ENCODE measurements around the gene OSMR. TPM values are rescaled to one million over a fixed set of nuclear protein-coding genes. Genes with fewer than 3 reads are reported as not detected.

The OSMR gene
- total and polyA plus RNA-seq, 9 donors: 4.4 to 8.6 (median 6.0) TPM

GRCh38 chr5:38922199-38922598 lies 76.4 kb downstream of the OSMR start:
- H3K36me3 ChIP-seq (ENCODE audit: control insufficient read depth, insufficient read depth, low read length): peaks cover 9% of the 10 kb centered on the region
- H3K27ac ChIP-seq (ENCODE audit: low read length): no peak overlapping the region
- WGBS (ENCODE audit: insufficient coverage): 20% methylated on average over 1 of the region's 1 CpG
- H3K9me3 ChIP-seq (replicated peaks; ENCODE audit: control insufficient read depth, low read depth, low read length): no peaks in the 10 kb centered on the region
- H3K4me3 ChIP-seq (ENCODE audit: low read length): no peak overlapping the region
- DNase-seq: peak; percentile 22
- no peaks in the 10 kb centered on the region for H3K4me1 ChIP-seq (ENCODE audit: control insufficient read depth, insufficient read depth, low read length)
- H3K27me3 ChIP-seq (ENCODE audit: control insufficient read depth, insufficient read depth, low read length): no peaks in the 10 kb centered on the region

DNA sequence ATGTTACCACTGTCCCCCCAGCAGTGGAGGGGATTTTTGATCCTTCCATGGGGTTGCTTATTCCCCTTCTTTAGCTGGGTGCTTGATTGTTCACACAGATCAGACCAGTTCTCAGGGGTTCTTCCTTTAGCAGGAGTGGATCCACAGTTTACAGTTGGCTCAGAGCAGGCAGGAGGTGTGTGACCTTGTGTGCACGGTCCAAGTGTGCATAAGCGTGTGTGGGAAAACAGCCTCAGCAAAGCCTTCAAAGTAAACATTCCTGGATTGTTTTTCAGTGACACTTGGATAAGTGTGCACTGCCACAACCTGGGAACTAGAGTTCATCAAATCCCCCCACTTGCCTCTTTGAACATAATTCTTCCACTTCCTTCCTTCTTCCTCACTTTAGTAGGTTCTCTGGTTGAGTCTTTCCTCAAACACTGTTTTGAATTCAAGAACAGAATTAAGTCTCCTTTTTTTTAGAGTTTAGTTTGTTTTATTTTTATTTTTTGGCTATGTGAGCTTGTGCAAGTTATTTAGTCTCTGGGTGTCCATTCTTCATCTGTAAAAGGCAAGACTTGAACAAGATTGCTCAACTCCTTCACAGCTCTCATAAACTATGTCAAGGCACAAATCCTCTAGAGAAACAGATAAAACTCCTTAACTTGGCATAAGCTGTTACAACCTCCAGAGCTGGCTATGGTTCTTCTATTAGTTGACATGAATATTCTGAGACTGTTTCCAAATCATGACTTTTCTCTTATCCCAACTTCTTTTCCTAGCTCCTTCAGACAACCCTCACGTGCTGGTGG lies 78.0 kb downstream of the OSMR start:
- 72% methylated on average over 3 of the region's 3 CpGs for WGBS (ENCODE audit: insufficient coverage)
- Histone ChIP-seq H3K4me1 (ENCODE audit: control insufficient read depth, insufficient read depth, low read length) (no peaks in the 10 kb centered on the region), H3K4me3 (ENCODE audit: low read length) (no peak overlapping the region), H3K36me3 (ENCODE audit: control insufficient read depth, insufficient read depth, low read length) (peaks cover 5% of the 10 kb centered on the region), H3K27ac (ENCODE audit: low read length) (no peak overlapping the region), H3K27me3 (ENCODE audit: control insufficient read depth, insufficient read depth, low read length) (no peaks in the 10 kb centered on the region), H3K9me3 (replicated peaks; ENCODE audit: control insufficient read depth, low read depth, low read length) (no peaks in the 10 kb centered on the region)
- DNase-seq: peak; percentile 14

GRCh38 chr5:38925154-38925925 lies 79.5 kb downstream of the OSMR start:
- H3K4me1 ChIP-seq (ENCODE audit: control insufficient read depth, insufficient read depth, low read length): no peaks in the 10 kb centered on the region
- H3K4me3 ChIP-seq (ENCODE audit: low read length): no peak overlapping the region
- H3K27ac ChIP-seq (ENCODE audit: low read length): peak overlapping the region; percentile 26
- no peaks in the 10 kb centered on the region for H3K27me3 ChIP-seq (ENCODE audit: control insufficient read depth, insufficient read depth, low read length)
- H3K9me3 ChIP-seq (replicated peaks; ENCODE audit: control insufficient read depth, low read depth, low read length): no peaks in the 10 kb centered on the region
- peak; percentile 35 for DNase-seq
- 0% methylated on average over 1 of the region's 6 CpGs for WGBS (ENCODE audit: insufficient coverage)
- peaks cover 5% of the 10 kb centered on the region for H3K36me3 ChIP-seq (ENCODE audit: control insufficient read depth, insufficient read depth, low read length)

GRCh38 chr5:38926121-38926520 lies 80.3 kb downstream of the OSMR start:
- Histone ChIP-seq H3K27ac (ENCODE audit: low read length) (no peak overlapping the region), H3K4me1 (ENCODE audit: control insufficient read depth, insufficient read depth, low read length) (no peaks in the 10 kb centered on the region), H3K4me3 (ENCODE audit: low read length) (no peak overlapping the region), H3K27me3 (ENCODE audit: control insufficient read depth, insufficient read depth, low read length) (no peaks in the 10 kb centered on the region), H3K9me3 (replicated peaks; ENCODE audit: control insufficient read depth, low read depth, low read length) (no peaks in the 10 kb centered on the region), H3K36me3 (ENCODE audit: control insufficient read depth, insufficient read depth, low read length) (peaks cover 5% of the 10 kb centered on the region)
- DNase-seq: no peak
- WGBS (ENCODE audit: insufficient coverage): no CpG with 5 or more reads among the region's 3 CpGs

- Histone ChIP-seq H3K27me3 (ENCODE audit: control insufficient read depth, insufficient read depth, low read length) (no peaks in the 10 kb centered on the region), H3K27ac (ENCODE audit: low read length) (no peak overlapping the region), H3K4me1 (ENCODE audit: control insufficient read depth, insufficient read depth, low read length) (no peaks in the 10 kb centered on the region), H3K9me3 (replicated peaks; ENCODE audit: control insufficient read depth, low read depth, low read length) (no peaks in the 10 kb centered on the region), H3K36me3 (ENCODE audit: control insufficient read depth, insufficient read depth, low read length) (peaks cover 5% of the 10 kb centered on the region), H3K4me3 (ENCODE audit: low read length) (no peak overlapping the region)
- no peak for DNase-seq
- WGBS (ENCODE audit: insufficient coverage): no CpG with 5 or more reads among the region's 2 CpGs
Observed at GRCh38 chr5:38927470-38927869, 81.7 kb downstream of the OSMR start.

DNA sequence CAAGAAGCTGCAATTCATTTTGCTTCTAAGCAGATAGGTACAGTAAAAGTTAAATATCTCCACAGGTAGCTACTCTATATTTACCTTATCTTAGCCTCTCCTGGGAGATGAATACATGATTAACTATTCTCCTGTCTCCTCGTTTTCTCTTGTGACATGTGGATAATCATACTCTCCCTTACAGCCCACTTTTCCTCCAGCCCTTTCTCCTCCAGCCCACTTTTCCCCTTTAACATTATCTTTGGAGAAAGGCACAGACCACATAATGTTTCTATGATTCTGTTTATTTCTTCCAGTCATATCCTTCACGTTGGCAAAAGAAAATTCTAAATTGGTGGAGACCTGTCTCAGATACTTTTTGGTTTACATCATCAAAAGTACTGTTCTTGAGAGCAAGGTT lies 84.0 kb downstream of the OSMR start:
- peaks cover 7% of the 10 kb centered on the region for H3K36me3 ChIP-seq (ENCODE audit: control insufficient read depth, insufficient read depth, low read length)
- DNase-seq: no peak
- H3K9me3 ChIP-seq (replicated peaks; ENCODE audit: control insufficient read depth, low read depth, low read length): no peaks in the 10 kb centered on the region
- no peaks in the 10 kb centered on the region for H3K4me1 ChIP-seq (ENCODE audit: control insufficient read depth, insufficient read depth, low read length)
- H3K4me3 ChIP-seq (ENCODE audit: low read length): no peak overlapping the region
- WGBS (ENCODE audit: insufficient coverage): 83% methylated on average over 1 of the region's 2 CpGs
- no peak overlapping the region for H3K27ac ChIP-seq (ENCODE audit: low read length)
- no peaks in the 10 kb centered on the region for H3K27me3 ChIP-seq (ENCODE audit: control insufficient read depth, insufficient read depth, low read length)

GRCh38 chr5:38931731-38932130 lies 85.9 kb downstream of the OSMR start:
- Histone ChIP-seq H3K4me3 (ENCODE audit: low read length) (no peak overlapping the region), H3K4me1 (ENCODE audit: control insufficient read depth, insufficient read depth, low read length) (no peaks in the 10 kb centered on the region), H3K27ac (ENCODE audit: low read length) (no peak overlapping the region), H3K36me3 (ENCODE audit: control insufficient read depth, insufficient read depth, low read length) (peaks cover 4% of the 10 kb centered on the region), H3K27me3 (ENCODE audit: control insufficient read depth, insufficient read depth, low read length) (no peaks in the 10 kb centered on the region), H3K9me3 (replicated peaks; ENCODE audit: control insufficient read depth, low read depth, low read length) (no peaks in the 10 kb centered on the region)
- WGBS (ENCODE audit: insufficient coverage): 100% methylated on average over 1 of the region's 4 CpGs
- DNase-seq: no peak

DNA sequence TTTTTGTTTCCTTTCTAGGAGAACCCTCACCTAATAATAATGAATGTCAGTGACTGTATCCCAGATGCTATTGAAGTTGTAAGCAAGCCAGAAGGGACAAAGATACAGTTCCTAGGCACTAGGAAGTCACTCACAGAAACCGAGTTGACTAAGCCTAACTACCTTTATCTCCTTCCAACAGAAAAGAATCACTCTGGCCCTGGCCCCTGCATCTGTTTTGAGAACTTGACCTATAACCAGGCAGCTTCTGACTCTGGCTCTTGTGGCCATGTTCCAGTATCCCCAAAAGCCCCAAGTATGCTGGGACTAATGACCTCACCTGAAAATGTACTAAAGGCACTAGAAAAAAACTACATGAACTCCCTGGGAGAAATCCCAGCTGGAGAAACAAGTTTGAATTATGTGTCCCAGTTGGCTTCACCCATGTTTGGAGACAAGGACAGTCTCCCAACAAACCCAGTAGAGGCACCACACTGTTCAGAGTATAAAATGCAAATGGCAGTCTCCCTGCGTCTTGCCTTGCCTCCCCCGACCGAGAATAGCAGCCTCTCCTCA lies 87.1 kb downstream of the OSMR start:
- H3K4me1 ChIP-seq (ENCODE audit: control insufficient read depth, insufficient read depth, low read length): no peaks in the 10 kb centered on the region
- no peaks in the 10 kb centered on the region for H3K27me3 ChIP-seq (ENCODE audit: control insufficient read depth, insufficient read depth, low read length)
- peaks cover 4% of the 10 kb centered on the region for H3K36me3 ChIP-seq (ENCODE audit: control insufficient read depth, insufficient read depth, low read length)
- H3K9me3 ChIP-seq (replicated peaks; ENCODE audit: control insufficient read depth, low read depth, low read length): no peaks in the 10 kb centered on the region
- H3K4me3 ChIP-seq (ENCODE audit: low read length): no peak overlapping the region
- no peak for DNase-seq
- no peak overlapping the region for H3K27ac ChIP-seq (ENCODE audit: low read length)
- WGBS (ENCODE audit: insufficient coverage): 71% methylated on average over 3 of the region's 4 CpGs

- DNase-seq: no peak
- no peaks in the 10 kb centered on the region for H3K9me3 ChIP-seq (replicated peaks; ENCODE audit: control insufficient read depth, low read depth, low read length)
- no peaks in the 10 kb centered on the region for H3K27me3 ChIP-seq (ENCODE audit: control insufficient read depth, insufficient read depth, low read length)
- no CpG with 5 or more reads among the region's 1 CpG for WGBS (ENCODE audit: insufficient coverage)
- H3K27ac ChIP-seq (ENCODE audit: low read length): no peak overlapping the region
- H3K4me1 ChIP-seq (ENCODE audit: control insufficient read depth, insufficient read depth, low read length): no peaks in the 10 kb centered on the region
- no peak overlapping the region for H3K4me3 ChIP-seq (ENCODE audit: low read length)
- peaks cover 4% of the 10 kb centered on the region for H3K36me3 ChIP-seq (ENCODE audit: control insufficient read depth, insufficient read depth, low read length)
Observed at GRCh38 chr5:38935437-38935836, 89.6 kb downstream of the OSMR start.

GRCh38 chr5:38936269-38936668 lies 90.5 kb downstream of the OSMR start:
- Histone ChIP-seq H3K4me1 (ENCODE audit: control insufficient read depth, insufficient read depth, low read length) (no peaks in the 10 kb centered on the region), H3K4me3 (ENCODE audit: low read length) (no peak overlapping the region), H3K36me3 (ENCODE audit: control insufficient read depth, insufficient read depth, low read length) (peaks cover 4% of the 10 kb centered on the region), H3K27me3 (ENCODE audit: control insufficient read depth, insufficient read depth, low read length) (no peaks in the 10 kb centered on the region), H3K9me3 (replicated peaks; ENCODE audit: control insufficient read depth, low read depth, low read length) (no peaks in the 10 kb centered on the region), H3K27ac (ENCODE audit: low read length) (no peak overlapping the region)
- DNase-seq: no peak
- WGBS (ENCODE audit: insufficient coverage): no CpG with 5 or more reads among the region's 6 CpGs
